Stomach (tissue), 9 donors: ENCODE results near the gene NCOA1. TPM values are rescaled to one million over a fixed set of nuclear protein-coding genes. Genes with fewer than 3 reads are reported as not detected.

Experiments used
- DNase-seq, 2 donors: peaks; one replicate each; pipeline versions ENCODE4 v3.0.0 to v3.0.0-alpha.2; 2013 to 2019
- H3K27ac ChIP-seq, 5 donors: fragments of 200-600 bp in 4 of 5; sonication (generic) in 4 of 5; one replicate each; pipeline ENCODE4 v1.5.1; 2013 to 2019; ENCODE audit warnings: mild to moderate bottlenecking in 1 of 5, moderate library complexity in 1 of 5
- H3K27me3 ChIP-seq, 3 donors: fragments of 200-600 bp; sonication (generic); one replicate each; pipeline ENCODE4 v1.5.1; 2017 to 2019; ENCODE audit warnings: mixed run types in 1 of 3
- H3K36me3 ChIP-seq, 4 donors: fragments of 200-600 bp; sonication (generic); 1 replicate in 3 of 4; 2 replicates in 1 of 4; pipeline ENCODE4 v1.5.1; 2016 to 2019
- H3K4me1 ChIP-seq, 4 donors: fragments of 200-600 bp; sonication (generic); one replicate each; pipeline ENCODE4 v1.5.1; 2016 to 2019
- H3K4me3 ChIP-seq, 4 donors: fragments of 200-600 bp; sonication (generic) in 3 of 4; one replicate each; pipeline ENCODE4 v1.5.1; 2016 to 2019; ENCODE audit warnings: mild to moderate bottlenecking in 1 of 4
- H3K9me3 ChIP-seq, 4 donors: fragments of 200-600 bp; sonication (generic); one replicate each; pipeline ENCODE4 v1.5.1; 2016 to 2019
- CTCF ChIP-seq, 7 experiments: fragments of 450-650 bp in 4 of 7; fragments of 200-600 bp in 3 of 7; sonication (generic) in 3 of 7; IDR thresholded peaks; one replicate each; pipeline ENCODE4 v1.5.1; 2016 to 2019; ENCODE audit warnings: antibody characterized with exemption in 7 of 7, control low read depth in 2 of 7, mild to moderate bottlenecking in 1 of 7
- EP300 ChIP-seq: sonication (generic); formaldehyde crosslinking; IDR thresholded peaks from one replicate; pipeline ENCODE4 v1.6.1; 2017; ENCODE audit warnings: antibody characterized with exemption
- POLR2A ChIP-seq, 4 donors: fragments of 450-650 bp; IDR thresholded peaks; one replicate each; pipeline ENCODE4 v1.6.1; 2016; ENCODE audit warnings: antibody characterized with exemption in 4 of 4, control low read depth in 2 of 4, mild to moderate bottlenecking in 1 of 4, moderate library complexity in 1 of 4
- POLR2AphosphoS5 ChIP-seq, 3 donors: sonication (generic); formaldehyde crosslinking; IDR thresholded peaks; one replicate each; pipeline ENCODE4 v1.6.1; 2016; ENCODE audit warnings: antibody characterized with exemption in 3 of 3
- WGBS, 5 donors: extraction: QIAGEN DNeasy Blood & Tissue Kit in 3 of 5; methylation state at CpG; one replicate each; pipeline versions ENCODE4 v1.1.5 to v1.1.7; 2013 to 2018; 5-methylcytosine and 5-hydroxymethylcytosine counted together
- intact Hi-C: fragments of 100-400 bp; cut with DNase I; formaldehyde crosslinking; loops from one replicate; pipeline ENCODE4 v1.15.1; 2023; ENCODE audit warnings: low total_unique reads
- polyA plus RNA-seq, 3 donors: library from polyadenylated mRNA; stranded (reverse); fragments of 200-250 nt; gene quantifications; one replicate each; pipeline ENCODE4 v1.2.3, GENCODE V29; 2013
- total RNA-seq, 5 donors: library from RNA; depleted of rRNA; stranded (reverse); fragments of >200 nt; gene quantifications; one replicate each; pipeline versions ENCODE4 v1.1.0 to v1.2.3, GENCODE V29; 2014 to 2016
- donor health status: healthy with polysubstance abuse.
- donor health status: Bipolar disorder and iron deficiency.
- donor health status: healthy.

Gene NCOA1
- total and polyA plus RNA-seq, 8 donors = 7.3 to 223 (median 34.8) TPM

GRCh38 chr2:24538720-24539119, 47.7 kb downstream of the NCOA1 start:
- no peak for DNase-seq
- TF ChIP-seq POLR2AphosphoS5 (IDR thresholded peaks at IDR 0.05) (no peak), POLR2A (IDR thresholded peaks at IDR 0.05) (no peak), CTCF (IDR thresholded peaks at IDR 0.05) (no peak), EP300 (no peak)
- Histone ChIP-seq H3K27me3 (no peaks in the 10 kb centered on the region), H3K9me3 (no peaks in the 10 kb centered on the region), H3K27ac (no peak overlapping the region), H3K36me3 (no peaks in the 10 kb centered on the region), H3K4me1 (peaks cover 0 to 14% (median 6%) of the 10 kb centered on the region in 4 donors), H3K4me3 (no peak overlapping the region)
- intact Hi-C loops = no loop called here
- 90 to 95% (median 91%) methylated on average over 4 of the region's 4 CpGs for WGBS, 5 donors

GRCh38 chr2:24539258-24539657, 48.2 kb downstream of the NCOA1 start:
- Histone ChIP-seq H3K27ac (no peak overlapping the region), H3K9me3 (no peaks in the 10 kb centered on the region), H3K4me3 (no peak overlapping the region), H3K4me1 (peaks cover 0 to 14% (median 6%) of the 10 kb centered on the region in 4 donors), H3K27me3 (no peaks in the 10 kb centered on the region), H3K36me3 (no peaks in the 10 kb centered on the region)
- TF ChIP-seq POLR2A (IDR thresholded peaks at IDR 0.05) (no peak), EP300 (no peak), POLR2AphosphoS5 (IDR thresholded peaks at IDR 0.05) (no peak), CTCF (IDR thresholded peaks at IDR 0.05) (no peak)
- intact Hi-C loops = no loop called here
- DNase-seq = no peak
- 85 to 100% (median 97%) methylated on average over 1 of the region's 1 CpG for WGBS, 5 donors

- H3K4me1 ChIP-seq = peaks cover 0 to 14% (median 6%) of the 10 kb centered on the region in 4 donors
- no peaks in the 10 kb centered on the region for H3K36me3 ChIP-seq
- intact Hi-C loops = no loop called here
- peaks cover 0 to 7% (median 0%) of the 10 kb centered on the region in 4 donors for H3K9me3 ChIP-seq
- H3K27me3 ChIP-seq = no peaks in the 10 kb centered on the region
- DNase-seq = no peak
- 21 to 73% (median 38%) methylated on average over 2 of the region's 2 CpGs for WGBS, 5 donors
- H3K27ac ChIP-seq = no peak overlapping the region
- TF ChIP-seq POLR2A (IDR thresholded peaks at IDR 0.05) (no peak), EP300 (no peak), POLR2AphosphoS5 (IDR thresholded peaks at IDR 0.05) (no peak), CTCF (IDR thresholded peaks at IDR 0.05) (no peak)
- no peak overlapping the region for H3K4me3 ChIP-seq
These were observed 49.0 kb downstream of the NCOA1 start for GRCh38 chr2:24540011-24540477.

- H3K4me1 ChIP-seq = peaks cover 0 to 14% (median 6%) of the 10 kb centered on the region in 4 donors
- H3K9me3 ChIP-seq = peaks cover 0 to 8% (median 0%) of the 10 kb centered on the region in 4 donors
- no peaks in the 10 kb centered on the region for H3K36me3 ChIP-seq
- TF ChIP-seq CTCF (IDR thresholded peaks at IDR 0.05) (no peak), POLR2A (IDR thresholded peaks at IDR 0.05) (no peak), EP300 (no peak), POLR2AphosphoS5 (IDR thresholded peaks at IDR 0.05) (no peak)
- intact Hi-C loops = no loop called here
- H3K4me3 ChIP-seq = no peak overlapping the region
- H3K27me3 ChIP-seq = no peaks in the 10 kb centered on the region
- no peak for DNase-seq
- no peak overlapping the region for H3K27ac ChIP-seq
These were observed 50.6 kb downstream of the NCOA1 start for GRCh38 chr2:24541621-24542020.
